Measurements from ENCODE around the gene AGO1. TPM values are rescaled to one million over a fixed set of nuclear protein-coding genes. Genes with fewer than 3 reads are reported as not detected.
"Not testable (repeated sequence)": the region's sequence is repeated elsewhere in the genome, so short reads cannot be mapped to it uniquely, and the experiment has no call there.

Gene AGO1
- total RNA-seq, 4 donors from 2014 or later: 4.1 to 32.8 (median 12.0) TPM

GRCh38 chr1:35945327-35945726 is 62.3 kb downstream of the AGO1 start:
- Histone ChIP-seq H3K27me3 (no peaks in the 10 kb centered on the region), H3K9me3 (no peaks in the 10 kb centered on the region), H3K4me1 (no peaks in the 10 kb centered on the region), H3K4me3 (no peak overlapping the region), H3K27ac (no peak overlapping the region), H3K36me3 (no peaks in the 10 kb centered on the region)
- no peak for TF ChIP-seq CTCF (IDR thresholded peaks at IDR 0.05)
- TF ChIP-seq POLR2A (IDR thresholded peaks at IDR 0.05): no peak
- intact Hi-C loops (cut with DNase I; ENCODE audit: low total_unique reads): no loop called here
- DNase-seq: no peak

GRCh38 chr1:35947547-35947946 is 64.5 kb downstream of the AGO1 start:
- intact Hi-C loops (cut with DNase I; ENCODE audit: low total_unique reads): no loop called here
- no peak overlapping the region for H3K4me3 ChIP-seq
- no peak overlapping the region for H3K27ac ChIP-seq
- DNase-seq: no peak
- no peaks in the 10 kb centered on the region for H3K36me3 ChIP-seq
- no peaks in the 10 kb centered on the region for H3K9me3 ChIP-seq
- H3K27me3 ChIP-seq: no peaks in the 10 kb centered on the region
- no peaks in the 10 kb centered on the region for H3K4me1 ChIP-seq
- TF ChIP-seq CTCF (IDR thresholded peaks at IDR 0.05) (no peak), POLR2A (IDR thresholded peaks at IDR 0.05) (no peak)

DNA sequence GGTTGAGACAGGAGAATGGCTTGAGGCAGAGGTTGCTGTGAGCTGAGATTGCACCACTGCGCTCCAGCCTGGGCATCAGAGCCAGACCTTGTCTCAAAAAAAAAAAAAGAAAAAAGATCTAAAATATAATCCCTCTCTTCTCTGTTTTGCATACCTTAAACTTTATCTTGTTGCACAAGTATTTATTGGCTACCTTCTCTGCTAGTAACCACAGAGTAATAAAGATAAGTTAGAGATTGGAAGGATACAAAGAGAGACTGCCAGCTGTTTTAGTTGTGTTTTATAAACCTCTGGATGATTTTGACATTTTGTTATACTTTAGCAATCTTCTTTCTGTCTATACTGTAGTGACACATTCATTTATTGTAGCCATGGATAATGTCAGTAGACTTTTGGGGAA is 75.5 kb downstream of the AGO1 start:
- H3K9me3 ChIP-seq: no peaks in the 10 kb centered on the region
- DNase-seq: no peak
- intact Hi-C loops (cut with DNase I; ENCODE audit: low total_unique reads): no loop called here
- H3K36me3 ChIP-seq: no peaks in the 10 kb centered on the region
- TF ChIP-seq CTCF (IDR thresholded peaks at IDR 0.05) (no peak), POLR2A (IDR thresholded peaks at IDR 0.05) (no peak)
- no peaks in the 10 kb centered on the region for H3K4me1 ChIP-seq
- no peaks in the 10 kb centered on the region for H3K27me3 ChIP-seq
- H3K4me3 ChIP-seq: no peak overlapping the region
- H3K27ac ChIP-seq: no peak overlapping the region

GRCh38 chr1:35959304-35959703 is 76.3 kb downstream of the AGO1 start:
- intact Hi-C loops (cut with DNase I; ENCODE audit: low total_unique reads): no loop called here
- Histone ChIP-seq H3K4me1 (no peaks in the 10 kb centered on the region), H3K27me3 (no peaks in the 10 kb centered on the region), H3K36me3 (no peaks in the 10 kb centered on the region), H3K9me3 (no peaks in the 10 kb centered on the region), H3K4me3 (no peak overlapping the region), H3K27ac (no peak overlapping the region)
- DNase-seq: no peak
- TF ChIP-seq CTCF (IDR thresholded peaks at IDR 0.05): no peak
- TF ChIP-seq POLR2A (IDR thresholded peaks at IDR 0.05): no peak

DNA sequence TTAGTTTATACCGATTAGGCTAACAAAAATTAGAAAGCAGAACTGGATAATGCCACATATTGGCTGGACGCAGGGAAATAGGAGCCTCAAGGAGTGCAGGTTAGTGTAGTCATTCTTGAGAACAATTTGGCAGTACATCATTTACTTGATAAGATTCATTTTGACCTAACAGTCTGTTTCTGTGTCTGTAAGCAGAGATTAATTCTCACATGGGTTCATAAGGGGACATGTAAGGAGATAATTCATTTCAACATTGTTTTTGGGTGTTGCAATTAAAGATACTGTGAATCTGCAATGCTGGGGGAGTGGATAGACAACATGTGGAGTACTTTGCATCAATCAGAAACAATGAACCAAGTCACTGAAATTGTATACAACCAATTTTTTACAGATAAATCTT is 79.9 kb downstream of the AGO1 start:
- Histone ChIP-seq H3K4me1 (no peaks in the 10 kb centered on the region), H3K27ac (no peak overlapping the region), H3K36me3 (no peaks in the 10 kb centered on the region), H3K27me3 (no peaks in the 10 kb centered on the region), H3K4me3 (no peak overlapping the region), H3K9me3 (no peaks in the 10 kb centered on the region)
- no peak for TF ChIP-seq CTCF (IDR thresholded peaks at IDR 0.05)
- TF ChIP-seq POLR2A (IDR thresholded peaks at IDR 0.05): no peak
- intact Hi-C loops (cut with DNase I; ENCODE audit: low total_unique reads): no loop called here
- DNase-seq: no peak

- intact Hi-C loops (cut with DNase I; ENCODE audit: low total_unique reads); DNase-seq; H3K27ac ChIP-seq; H3K27me3 ChIP-seq; H3K4me3 ChIP-seq; H3K4me1 ChIP-seq; H3K36me3 ChIP-seq; H3K9me3 ChIP-seq: not testable (repeated sequence)
Measured at GRCh38 chr1:35964277-35964676, 81.3 kb downstream of the AGO1 start.
